Uterus (tissue), 4 donors: Measurements from ENCODE around the gene A4GALT. TPM values are rescaled to one million over a fixed set of nuclear protein-coding genes. Genes with fewer than 3 reads are reported as not detected.
A peak's percentile ranks its signal among the peaks of the same experiment; 100 is the strongest.
"Not testable (repeated sequence)": the region's sequence is repeated elsewhere in the genome, so short reads cannot be mapped to it uniquely, and the experiment has no call there.

ENCODE experiments used
- DNase-seq, 2 donors: peaks; one replicate each; pipeline ENCODE4 v3.0.0-alpha.2; 2019 to 2020
- H3K27ac ChIP-seq, 2 donors: fragments of 200-600 bp; sonication (generic); 1 replicate in 1 of 2; 2 replicates in 1 of 2; pipeline ENCODE4 v1.5.1; 2016 to 2018
- H3K27me3 ChIP-seq, 2 donors: fragments of 200-600 bp; sonication (generic); one replicate each; pipeline ENCODE4 v1.5.1; 2018 to 2019; ENCODE audit warnings: control low read depth in 1 of 2
- H3K36me3 ChIP-seq, 2 donors: fragments of 200-600 bp; sonication (generic); one replicate each; pipeline ENCODE4 v1.5.1; 2019; ENCODE audit warnings: control low read depth in 1 of 2
- H3K4me1 ChIP-seq, 2 donors: fragments of 200-600 bp; sonication (generic); one replicate each; pipeline ENCODE4 v1.5.1; 2018 to 2019; ENCODE audit warnings: control low read depth in 1 of 2
- H3K4me3 ChIP-seq, 2 donors: fragments of 200-600 bp; sonication (generic); 1 replicate in 1 of 2; 2 replicates in 1 of 2; pipeline ENCODE4 v1.5.1; 2018 to 2019; ENCODE audit warnings: mild to moderate bottlenecking in 1 of 2
- H3K9me3 ChIP-seq, 2 donors: fragments of 200-600 bp; sonication (generic); one replicate each; pipeline ENCODE4 v1.5.1; 2019; ENCODE audit warnings: control low read depth in 1 of 2
- CTCF ChIP-seq, 4 experiments: fragments of 200-600 bp in 2 of 4; fragments of 450-650 bp in 2 of 4; sonication (generic) in 2 of 4; IDR thresholded peaks; one replicate each; pipeline ENCODE4 v1.5.1; 2016 to 2019; ENCODE audit warnings: antibody characterized with exemption in 4 of 4, mild to moderate bottlenecking in 2 of 4, moderate library complexity in 1 of 4
- POLR2A ChIP-seq, 2 donors: fragments of 450-650 bp; IDR thresholded peaks; one replicate each; pipeline ENCODE4 v1.6.1; 2016; ENCODE audit warnings: antibody characterized with exemption in 2 of 2, mild to moderate bottlenecking in 1 of 2, moderate library complexity in 1 of 2
- intact Hi-C: fragments of 100-400 bp; cut with DNase I; formaldehyde crosslinking; loops from one replicate; pipeline ENCODE4 v1.15.1; 2023; ENCODE audit warnings: low total_unique reads
- total RNA-seq, 4 donors: library from RNA; depleted of rRNA in 3 of 4; stranded (reverse); fragments of >200 nt in 3 of 4; gene quantifications; one replicate each; pipeline versions ENCODE4 v1.1.0 to v1.2.4, GENCODE V29; 2014 to 2023
- donor health status: DM: yes; HTN: yes; CAD: no.

A4GALT gene
- total RNA-seq, 4 donors from 2014 or later = 4.4 to 100.0 (median 19.6) TPM

- H3K27ac ChIP-seq = peak overlapping the region; percentile 33 to 36
- H3K4me3 ChIP-seq = no peak overlapping the region
- intact Hi-C loops = loop anchor here (10.0 kb wide), 1 partner anchor 57 kb away; no protein-coding TSS in a partner anchor
- no peaks in the 10 kb centered on the region for H3K36me3 ChIP-seq
- H3K4me1 ChIP-seq = peaks cover 0 to 12% of the 10 kb centered on the region in 2 donors
- no peaks in the 10 kb centered on the region for H3K9me3 ChIP-seq
- DNase-seq = no peak
- no peaks in the 10 kb centered on the region for H3K27me3 ChIP-seq
- TF ChIP-seq POLR2A (IDR thresholded peaks at IDR 0.05) = no peak
- no peak for TF ChIP-seq CTCF (IDR thresholded peaks at IDR 0.05)
Measured at GRCh38 chr22:42747701-42748513, 27.2 kb upstream of the A4GALT start.

- Histone ChIP-seq H3K27me3 (no peaks in the 10 kb centered on the region), H3K9me3 (no peaks in the 10 kb centered on the region), H3K27ac (no peak overlapping the region), H3K4me1 (peaks cover 0 to 12% of the 10 kb centered on the region in 2 donors), H3K36me3 (no peaks in the 10 kb centered on the region), H3K4me3 (no peak overlapping the region)
- TF ChIP-seq CTCF (IDR thresholded peaks at IDR 0.05) (no peak), POLR2A (IDR thresholded peaks at IDR 0.05) (no peak)
- intact Hi-C loops = loop anchor here (10.0 kb wide), 1 partner anchor 60 kb away; no protein-coding TSS in a partner anchor
- DNase-seq = no peak
Measured at GRCh38 chr22:42745118-42745517, 24.4 kb upstream of the A4GALT start.

GRCh38 chr22:42743501-42743991 lies 22.9 kb upstream of the A4GALT start:
- Histone ChIP-seq H3K27me3 (no peaks in the 10 kb centered on the region), H3K9me3 (no peaks in the 10 kb centered on the region), H3K36me3 (no peaks in the 10 kb centered on the region), H3K4me1 (peaks cover 0 to 12% of the 10 kb centered on the region in 2 donors), H3K4me3 (no peak overlapping the region), H3K27ac (peak overlapping the region; percentile 65 to 74)
- DNase-seq = peak; percentile 79 to 88
- intact Hi-C loops = loop anchor here (10.0 kb wide), 1 partner anchor 61 kb away; no protein-coding TSS in a partner anchor
- TF ChIP-seq CTCF (IDR thresholded peaks at IDR 0.05) (peak in 1 of 4 experiments; percentile 17), POLR2A (IDR thresholded peaks at IDR 0.05) (no peak)

GRCh38 chr22:42742940-42743339 lies 22.3 kb upstream of the A4GALT start:
- intact Hi-C loops = loop anchor here (10.0 kb wide), 1 partner anchor 62 kb away; no protein-coding TSS in a partner anchor
- Histone ChIP-seq H3K27me3 (no peaks in the 10 kb centered on the region), H3K9me3 (no peaks in the 10 kb centered on the region), H3K27ac (peak overlapping the region; percentile 65 to 74), H3K4me3 (no peak overlapping the region), H3K36me3 (no peaks in the 10 kb centered on the region), H3K4me1 (peaks cover 0 to 12% of the 10 kb centered on the region in 2 donors)
- no peak for TF ChIP-seq POLR2A (IDR thresholded peaks at IDR 0.05)
- no peak for TF ChIP-seq CTCF (IDR thresholded peaks at IDR 0.05)
- peak; percentile 40 to 56 for DNase-seq

GRCh38 chr22:42740320-42740719 lies 19.6 kb upstream of the A4GALT start:
- not testable (repeated sequence) for H3K27me3 ChIP-seq, DNase-seq, H3K4me3 ChIP-seq, H3K36me3 ChIP-seq, H3K27ac ChIP-seq, H3K9me3 ChIP-seq
- H3K4me1 ChIP-seq = peaks cover 0 to 12% of the 10 kb centered on the region in 2 donors
- intact Hi-C loops = loop anchor here (10.0 kb wide), 1 partner anchor 64 kb away; no protein-coding TSS in a partner anchor
